Left cardiac atrium (tissue), 4 donors: ENCODE results near the gene LRGUK. TPM values are rescaled to one million over a fixed set of nuclear protein-coding genes. Genes with fewer than 3 reads are reported as not detected.
"Not testable (repeated sequence)": the region's sequence is repeated elsewhere in the genome, so short reads cannot be mapped to it uniquely, and the experiment has no call there.

Source experiments
- ATAC-seq, 2 donors: fragments of 200-7000 bp; cut with Tn5 transposase; one replicate each; pipeline ENCODE4 v1.9.1; 2020; ENCODE audit warnings: mild to moderate bottlenecking in 2 of 2, moderate library complexity in 2 of 2
- DNase-seq: peaks from one replicate; pipeline ENCODE4 v3.0.0-alpha.2; 2020
- intact Hi-C, 2 donors: fragments of 100-400 bp; cut with DNase I; formaldehyde crosslinking; loops; one replicate each; pipeline versions ENCODE4 v1.14.1 to v1.15.1; 2022 to 2023
- total RNA-seq, 2 donors: library from RNA; stranded (reverse); fragmentation: NEBNext Ultra II Directional; extraction: Animal tissue kit (Norgen Biotek cat#: 25700); gene quantifications; one replicate each; pipeline ENCODE4 v1.2.1, GENCODE V29; 2021
- donor health status: DM: no; HTN: yes; CAD: no.
- donor health status: DM: no; HTN: yes; CAD: no; lungs with severe emphysema.
- donor health status: DM: yes; HTN: yes; CAD: no.
- donor health status: Dilated cardiomyopathy.

Gene LRGUK
- total RNA-seq, 2 donors from 2014 or later = 0.12 to 0.24 TPM

DNA sequence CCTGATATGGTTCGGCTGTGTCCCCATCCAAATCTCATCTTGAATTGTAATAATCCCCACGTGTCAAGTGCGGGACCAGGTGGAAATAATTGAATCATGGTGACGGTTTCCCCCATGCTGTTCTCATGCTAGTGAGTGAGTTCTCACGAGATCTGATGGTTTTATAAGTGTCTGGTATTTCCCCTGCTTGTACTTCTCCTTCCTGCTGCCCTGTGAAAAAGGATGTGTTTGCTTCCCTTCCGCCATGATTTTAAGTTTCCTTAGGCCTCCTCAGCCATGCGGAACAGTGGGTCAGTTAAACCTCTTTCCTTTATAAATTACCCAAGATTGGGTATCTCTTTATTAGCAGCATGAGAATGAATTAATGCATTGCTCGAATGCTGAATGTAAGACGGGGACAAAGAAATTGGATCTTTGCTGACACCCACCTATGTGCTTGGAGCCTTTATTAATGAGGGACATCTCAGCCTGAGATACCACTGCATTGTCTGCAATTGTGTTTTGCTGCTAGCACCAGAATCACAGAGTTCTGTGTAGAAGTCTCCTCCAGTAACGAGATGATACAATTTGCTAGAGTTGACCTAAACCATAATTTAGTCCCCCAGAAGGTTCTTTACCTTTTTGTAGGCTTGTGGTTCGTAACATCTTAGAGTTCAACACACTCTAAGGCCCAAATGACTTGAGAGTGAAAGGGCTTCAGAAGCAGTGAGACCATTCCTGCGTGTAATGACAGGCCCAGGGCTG lies 160.9 kb downstream of the LRGUK start:
- ATAC-seq = no peak
- no peak for DNase-seq
- intact Hi-C loops = no loop called here

DNA sequence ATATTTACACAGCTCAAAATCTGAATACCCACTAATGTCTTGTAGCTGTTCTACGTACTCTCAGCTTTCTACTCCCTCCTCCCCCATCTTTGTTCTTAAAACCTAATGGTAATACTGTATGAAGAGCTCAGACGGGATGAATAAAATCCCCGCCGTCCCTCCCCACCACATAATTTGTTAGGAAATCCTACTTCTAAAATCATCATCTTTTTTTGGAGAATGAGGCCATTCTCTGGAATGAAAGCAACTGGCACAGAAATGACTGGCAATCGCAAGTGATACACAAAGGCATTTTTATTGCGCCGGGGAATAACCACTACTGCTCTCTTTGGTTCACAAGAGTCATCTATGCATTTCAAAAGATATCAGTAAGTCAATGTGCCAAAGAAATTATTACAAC lies 162.3 kb downstream of the LRGUK start:
- ATAC-seq (peak in 1 of 2 donors; percentile 67), DNase-seq (no peak)
- intact Hi-C loops = no loop called here

DNA sequence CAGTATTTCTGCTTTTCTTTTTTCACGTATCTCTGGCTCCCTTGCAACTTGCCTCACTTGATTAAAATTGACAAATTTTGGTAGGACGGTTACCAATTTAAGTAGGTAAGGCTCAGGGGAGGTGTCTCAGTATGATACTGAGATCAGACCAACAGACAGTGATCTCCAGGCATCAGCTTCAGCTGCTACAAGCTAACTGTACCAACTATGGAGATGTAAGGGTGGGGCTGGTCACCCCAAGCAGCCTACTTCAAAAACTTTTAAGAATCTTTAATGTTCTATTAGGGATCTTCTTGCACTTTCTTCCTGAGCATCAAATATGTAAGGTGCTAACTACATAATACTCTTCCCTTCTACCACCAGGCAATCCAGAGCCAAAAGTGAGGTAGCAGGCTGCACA lies 162.7 kb downstream of the LRGUK start:
- peak in 1 of 2 donors; percentile 24 for ATAC-seq
- intact Hi-C loops = no loop called here
- no peak for DNase-seq

DNA sequence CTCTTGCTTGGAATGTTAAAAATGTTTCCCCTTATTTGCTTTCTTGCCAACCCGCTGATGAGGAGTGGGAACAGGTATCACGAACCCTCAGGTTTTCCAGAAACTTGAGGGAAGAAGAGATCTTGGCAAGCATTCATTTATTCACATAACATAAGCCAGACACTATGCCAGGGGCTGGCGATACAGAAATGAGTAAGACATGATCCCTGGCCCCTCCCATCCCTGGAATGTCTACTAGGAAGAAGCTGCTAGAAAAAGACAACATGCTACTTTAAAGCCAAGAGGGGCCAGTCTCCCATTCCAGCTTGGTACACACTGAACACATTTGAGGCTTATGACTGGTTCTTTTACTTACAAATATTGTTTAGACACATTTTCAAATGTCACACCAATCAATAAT lies 163.1 kb downstream of the LRGUK start:
- ATAC-seq = peak in 1 of 2 donors; percentile 76
- intact Hi-C loops = no loop called here

DNA sequence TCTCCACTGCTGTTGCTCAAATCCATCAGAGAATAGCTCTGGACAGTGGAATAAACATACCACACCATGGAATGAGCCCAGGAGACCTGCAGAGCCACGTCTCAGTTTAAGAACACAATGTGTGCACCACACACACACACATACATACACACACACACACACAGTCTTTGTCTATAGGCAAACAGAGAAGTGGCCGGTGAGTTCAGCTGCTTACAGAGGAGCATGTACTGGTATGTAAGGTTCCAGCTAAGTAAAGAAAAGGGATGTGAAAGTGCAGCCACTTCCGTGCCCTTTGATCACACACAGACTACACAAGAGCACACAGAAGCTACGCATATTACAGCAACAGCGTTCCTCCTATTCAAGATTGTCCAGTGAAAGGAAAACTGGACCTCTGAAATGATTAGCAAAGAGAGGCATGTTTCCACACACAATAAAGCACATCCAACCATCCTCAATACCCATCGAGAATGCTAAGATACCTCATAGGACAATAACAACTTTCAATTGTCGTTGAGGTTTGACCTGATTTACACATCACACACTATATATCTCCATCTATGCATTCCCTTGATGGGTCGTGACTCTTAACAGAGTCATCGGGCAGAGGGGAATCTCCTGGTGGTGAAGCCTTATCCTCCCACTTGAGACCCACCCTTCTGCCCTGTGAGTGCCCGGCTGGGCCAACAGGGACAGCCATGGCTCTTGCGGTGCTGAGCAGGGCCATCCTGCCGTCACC lies 166.0 kb downstream of the LRGUK start:
- ATAC-seq = peak; percentile 34 to 68
- no peak for DNase-seq
- intact Hi-C loops = no loop called here

More for the DNA sequence above, 163.1 kb downstream of the LRGUK start:
- no peak for DNase-seq

DNA sequence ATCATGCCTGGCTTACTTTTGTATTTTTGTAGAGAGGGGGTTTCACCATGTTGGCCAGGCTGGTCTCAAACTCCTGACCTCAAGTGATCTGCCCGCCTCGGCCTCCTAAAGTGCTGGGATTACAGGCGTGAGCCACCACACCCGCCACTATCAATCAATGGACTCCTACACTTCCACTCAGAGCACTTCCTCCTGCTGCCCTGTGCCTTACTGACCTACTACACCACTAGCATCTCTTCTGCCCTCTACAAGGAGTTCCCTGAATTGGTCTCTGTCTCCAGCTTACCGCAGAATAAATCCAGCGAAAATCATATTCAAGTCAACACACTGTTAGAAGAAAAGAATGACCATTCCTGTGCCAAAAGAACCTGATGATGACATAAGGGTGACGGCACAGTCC lies 168.8 kb downstream of the LRGUK start:
- intact Hi-C loops, DNase-seq, ATAC-seq: not testable (repeated sequence)

DNA sequence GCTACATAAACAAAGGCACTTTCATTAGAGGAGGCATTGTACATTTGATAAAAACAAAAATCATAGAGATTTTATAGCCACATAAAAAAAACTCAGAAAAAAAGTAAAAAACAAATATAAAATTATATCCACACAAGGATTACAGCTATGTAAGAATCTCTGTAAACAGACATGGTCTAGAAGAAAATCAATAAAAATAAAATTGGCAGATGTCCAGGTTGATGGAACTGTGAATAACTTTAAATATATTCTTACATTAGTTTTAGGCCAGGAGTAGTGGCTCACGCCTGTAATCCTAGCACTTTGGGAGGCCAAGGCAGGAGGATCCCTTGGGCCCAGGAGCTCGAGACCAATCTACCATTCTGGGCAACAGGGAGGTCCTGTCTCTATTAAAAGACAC lies 170.3 kb downstream of the LRGUK start:
- intact Hi-C loops = no loop called here
- no peak for DNase-seq
- no peak for ATAC-seq

DNA sequence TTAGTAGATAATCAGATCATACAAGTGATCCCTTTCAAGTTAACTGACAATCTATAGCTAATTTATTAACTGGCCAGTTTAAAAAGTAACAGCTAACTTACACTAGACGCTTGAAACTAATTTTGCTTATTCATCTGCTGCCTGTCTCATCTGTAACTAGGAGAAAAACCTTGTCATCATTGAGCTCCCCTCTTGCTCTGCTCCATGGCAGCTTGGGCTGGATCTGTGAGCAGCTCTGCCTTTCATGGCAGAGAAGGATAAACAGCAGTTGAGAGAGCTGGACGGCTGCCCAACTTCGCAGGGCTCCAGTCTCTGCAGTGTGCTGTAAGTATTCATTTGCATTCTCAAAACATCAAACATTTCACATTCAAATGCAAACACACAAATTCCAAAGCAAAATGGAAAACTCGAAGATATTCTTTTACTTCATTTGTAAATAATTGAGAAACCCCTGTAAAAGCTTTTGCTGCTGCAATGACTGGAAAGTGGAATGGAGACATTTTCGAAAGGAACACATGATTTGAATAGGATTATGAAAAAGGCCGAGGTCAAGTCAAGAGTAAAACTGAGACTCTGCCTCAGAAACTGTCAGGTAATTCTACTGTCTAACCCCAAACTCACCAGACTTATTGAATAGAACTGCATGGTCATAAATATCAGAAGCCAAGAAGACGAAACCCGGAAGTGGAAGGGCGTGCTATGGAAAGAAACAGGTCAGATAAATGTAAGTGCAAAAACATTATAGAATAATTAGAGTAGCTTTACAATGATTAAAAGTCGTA lies 172.0 kb downstream of the LRGUK start:
- intact Hi-C loops = no loop called here
- no peak for DNase-seq
- ATAC-seq = no peak

DNA sequence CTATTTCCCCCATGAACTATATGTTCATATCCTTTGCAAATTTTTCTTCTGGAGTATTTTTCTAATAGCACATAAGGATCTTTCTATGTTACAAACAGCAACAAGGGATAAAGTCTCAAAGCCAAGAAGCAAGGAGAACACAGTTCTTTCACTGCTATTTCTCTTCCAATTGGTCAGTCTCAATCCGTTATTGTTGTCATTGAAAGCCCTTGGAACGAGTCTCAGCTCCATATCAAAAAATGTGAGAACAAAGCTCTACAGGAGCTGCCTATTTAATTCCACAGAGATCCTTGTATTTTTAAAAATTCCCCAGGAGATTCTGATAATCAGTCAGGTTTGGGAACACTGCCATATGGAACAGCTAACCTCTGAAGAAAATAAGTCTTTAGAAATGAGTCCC lies 173.8 kb downstream of the LRGUK start:
- intact Hi-C loops = no loop called here
- DNase-seq = no peak
- ATAC-seq = no peak

DNA sequence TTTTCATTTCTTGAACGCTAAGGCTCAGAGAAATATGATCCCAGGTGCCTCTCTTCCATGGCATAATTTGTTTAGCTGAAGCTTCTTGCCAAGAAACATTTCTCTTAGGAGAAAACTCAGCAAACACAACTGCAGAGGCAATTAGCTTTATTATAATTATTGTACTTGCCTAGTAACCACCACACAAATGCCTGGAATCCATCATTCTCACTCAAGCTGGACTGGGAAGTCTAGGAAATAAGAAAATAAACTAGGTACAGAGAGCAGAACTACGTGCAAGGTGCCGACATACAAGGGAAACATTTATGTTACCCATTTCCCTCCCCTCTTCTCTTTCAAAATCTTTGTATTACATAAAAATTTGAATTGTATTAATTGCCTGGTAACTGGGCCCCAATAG lies 174.5 kb downstream of the LRGUK start:
- intact Hi-C loops = no loop called here
- no peak for DNase-seq
- ATAC-seq = no peak

DNA sequence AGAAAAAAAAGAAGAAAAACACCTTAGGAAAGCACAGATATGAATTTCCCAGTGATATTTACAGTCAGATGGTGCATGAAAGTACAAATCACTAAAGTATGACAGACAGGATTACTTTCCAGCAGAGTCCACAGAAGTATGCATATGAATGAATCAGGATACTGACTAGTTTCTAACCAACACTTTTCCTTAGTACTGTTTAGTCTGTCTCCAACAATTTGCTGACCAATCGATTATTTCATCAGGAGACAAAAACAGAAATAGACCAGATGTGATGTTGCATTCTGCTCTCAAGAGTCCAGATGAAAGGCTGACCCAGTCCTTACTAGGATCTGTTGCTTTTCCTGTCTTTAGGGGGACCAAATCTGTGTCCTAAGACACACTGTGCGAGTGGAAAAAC lies 175.0 kb downstream of the LRGUK start:
- ATAC-seq = peak in 1 of 2 donors; percentile 19
- intact Hi-C loops = no loop called here
- no peak for DNase-seq

DNA sequence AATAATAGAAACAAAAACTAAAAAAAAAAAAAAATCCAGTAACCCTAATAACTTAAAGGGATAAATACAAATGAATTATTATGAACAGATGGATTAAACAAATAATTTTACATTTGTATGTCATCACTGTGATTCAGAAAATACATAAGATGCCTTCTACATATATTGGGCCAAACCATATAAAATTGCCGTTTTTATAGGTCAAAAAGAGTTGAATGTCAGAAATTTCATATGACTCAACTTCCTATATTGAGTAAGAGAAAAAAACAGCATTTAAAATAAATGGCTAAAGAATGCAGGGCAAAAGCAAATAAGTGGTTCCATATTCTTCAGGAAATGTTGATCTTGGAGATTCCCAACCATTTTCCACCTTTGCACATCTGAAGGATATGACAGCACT lies 180.2 kb downstream of the LRGUK start:
- DNase-seq (no peak), ATAC-seq (no peak)

DNA sequence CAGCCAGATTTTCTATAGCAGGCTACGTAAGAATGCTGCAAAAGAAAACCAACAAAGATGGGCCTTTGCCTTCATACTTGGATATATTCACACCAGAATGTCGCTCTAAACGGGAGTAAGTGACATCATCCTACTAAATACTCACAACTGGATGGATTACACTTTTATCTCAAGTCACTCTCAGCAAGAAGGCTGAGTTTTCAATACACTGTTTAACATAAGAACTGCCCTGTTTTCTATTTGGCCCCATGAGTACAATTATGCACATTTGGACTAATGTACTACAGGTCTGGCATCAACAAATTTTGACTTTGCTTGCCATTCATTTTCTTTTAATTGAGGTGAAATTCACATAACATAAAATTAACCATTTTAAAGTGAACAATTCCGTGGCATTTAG lies 181.4 kb downstream of the LRGUK start:
- ATAC-seq = no peak
- no peak for DNase-seq
- intact Hi-C loops = no loop called here

More for the DNA sequence above, 180.2 kb downstream of the LRGUK start:
- intact Hi-C loops = no loop called here

DNA sequence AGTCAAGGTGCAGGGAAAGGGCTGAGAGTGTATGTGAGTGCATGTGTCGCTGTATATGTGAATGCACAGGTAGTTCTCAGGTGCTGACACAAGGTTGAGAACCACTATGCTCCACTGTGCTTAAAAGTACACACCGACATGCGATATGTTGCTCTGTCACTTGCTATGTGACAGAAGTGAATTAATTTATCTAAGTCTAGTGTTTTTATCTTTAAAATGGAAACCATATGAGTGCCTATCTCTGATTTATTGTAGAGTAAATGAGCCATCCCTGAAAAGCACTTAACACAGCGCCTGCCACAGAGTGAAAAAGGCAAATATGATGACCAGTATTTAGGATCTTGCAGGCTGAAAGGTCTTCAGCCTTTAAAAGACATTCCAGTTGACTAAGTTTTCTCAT lies 184.7 kb downstream of the LRGUK start:
- DNase-seq = no peak
- intact Hi-C loops = no loop called here
- no peak for ATAC-seq

DNA sequence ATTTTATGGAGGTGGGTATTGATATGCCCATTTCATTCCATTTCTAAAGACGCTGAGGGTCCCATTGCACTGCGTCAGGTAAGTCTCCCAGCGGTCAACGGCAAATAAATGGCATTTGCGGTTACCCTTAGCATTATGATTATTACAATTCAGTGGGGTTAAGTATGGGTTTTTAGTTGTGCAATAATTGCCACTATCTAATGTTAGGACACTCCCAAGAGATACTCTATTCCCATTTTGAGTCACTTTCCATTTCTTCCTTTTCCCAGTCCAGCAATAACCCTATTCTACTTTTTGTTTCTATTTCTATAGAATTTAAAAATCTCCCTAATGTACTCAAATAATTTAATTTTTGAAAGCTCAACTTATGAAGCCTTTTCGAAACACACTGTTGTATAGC lies 185.6 kb downstream of the LRGUK start:
- intact Hi-C loops = no loop called here
- DNase-seq (no peak), ATAC-seq (no peak)

DNA sequence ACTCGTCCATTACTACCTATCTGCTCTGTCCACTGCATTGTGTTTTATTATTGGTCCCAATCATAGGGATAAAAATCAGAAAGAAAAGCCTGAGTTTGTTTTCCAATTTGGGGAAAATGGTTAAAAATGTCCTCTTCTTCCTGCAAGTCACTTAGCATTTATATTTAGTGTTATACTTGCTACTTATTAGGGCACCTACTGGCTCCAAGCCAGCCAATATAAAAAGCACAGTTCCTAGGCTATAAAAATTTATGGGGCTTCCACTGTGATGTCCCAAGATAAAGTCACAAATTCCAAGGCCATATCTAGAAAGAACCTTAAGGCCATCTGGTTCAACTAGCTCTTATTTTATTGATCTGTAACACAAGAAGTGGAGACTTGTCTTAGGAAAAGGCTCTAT lies 186.4 kb downstream of the LRGUK start:
- no peak for ATAC-seq
- no peak for DNase-seq
- intact Hi-C loops = no loop called here
